A673 (cell line): ENCODE measurements around the gene HAS3. TPM values are rescaled to one million over a fixed set of nuclear protein-coding genes. Genes with fewer than 3 reads are reported as not detected.

Source experiments
- BruUV-seq: library from RNA; stranded (reverse); fragments of 400-500 nt; replicated peaks from 2 replicates; lab custom pipeline; 2021; lab: Mats Ljungman, UMichigan
- CTCF ChIA-PET: fragments of 300-600 bp; sonication (Branson Sonifier 250); formaldehyde crosslinking; loops from one replicate; lab custom pipeline; 2022; ENCODE audit warnings: antibody characterized with exemption; lab: Charles Lee
- POLR2A ChIA-PET: fragments of 300-600 bp; sonication (Branson Sonifier 250); formaldehyde crosslinking; loops from one replicate; lab custom pipeline; 2022; ENCODE audit warnings: antibody characterized with exemption; ENCODE audit not compliant: low non-redundant PET; lab: Charles Lee
- DNase-seq: peaks from one replicate; pipeline ENCODE4 v3.0.0-alpha.2; 2015; ENCODE audit warnings: low spot score
- H3K27ac ChIP-seq: fragments of 200-600 bp; sonication (generic); 2 replicates; pipeline ENCODE4 v1.5.1; 2016; ENCODE audit warnings: mixed run types, low read depth, mild to moderate bottlenecking, mixed read lengths, antibody characterized with exemption, low read length; ENCODE audit not compliant: poor library complexity, severe bottlenecking
- H3K27me3 ChIP-seq: fragments of 200-600 bp; sonication (generic); replicated peaks from 2 replicates; pipeline ENCODE4 v1.6.1; 2017; ENCODE audit warnings: mixed run types, low read depth, mild to moderate bottlenecking, mixed read lengths, antibody characterized with exemption, low read length; ENCODE audit not compliant: insufficient read depth, poor library complexity
- H3K36me3 ChIP-seq: fragments of 200-600 bp; sonication (generic); 2 replicates; pipeline ENCODE4 v1.6.1; 2016; ENCODE audit warnings: mixed run types, mild to moderate bottlenecking, mixed read lengths, antibody characterized with exemption, low read length; ENCODE audit not compliant: insufficient read depth, poor library complexity, severe bottlenecking
- H3K4me1 ChIP-seq: fragments of 200-600 bp; sonication (generic); 2 replicates; pipeline ENCODE4 v1.6.1; 2017; ENCODE audit warnings: mixed run types, mild to moderate bottlenecking, mixed read lengths, antibody characterized with exemption, low read length; ENCODE audit not compliant: insufficient read depth, poor library complexity, severe bottlenecking
- H3K4me3 ChIP-seq: fragments of 200-600 bp; sonication (generic); 2 replicates; pipeline ENCODE4 v1.5.1; 2016; ENCODE audit warnings: low read depth, mixed run types, mild to moderate bottlenecking, mixed read lengths, low read length; ENCODE audit not compliant: poor library complexity, severe bottlenecking
- H3K9me3 ChIP-seq: fragments of 200-600 bp; sonication (generic); 2 replicates; pipeline ENCODE4 v1.6.1; 2016; ENCODE audit warnings: mixed run types, low read depth, mild to moderate bottlenecking, mixed read lengths, antibody characterized with exemption, low read length; ENCODE audit not compliant: poor library complexity, severe bottlenecking
- EZH2 ChIP-seq: fragments of 200-600 bp; sonication (generic); IDR thresholded peaks from 2 replicates; pipeline ENCODE4 v1.6.1; 2017; ENCODE audit warnings: borderline replicate concordance, low read depth, mild to moderate bottlenecking, mixed read lengths, antibody characterized with exemption, low read length; ENCODE audit not compliant: poor library complexity, severe bottlenecking
- intact Hi-C: fragments of 100-400 bp; cut with micrococcal nuclease; formaldehyde crosslinking; loops from one replicate; pipeline ENCODE4 v1.10.0; 2022; ENCODE audit not compliant: unreplicated experiment
- total RNA-seq: library from RNA; stranded (reverse); gene quantifications from 2 replicates; pipeline ENCODE4 v1.2.3, GENCODE V29; 2021
- TF ChIP-seq, protein P1 (sequence below): fragments of 300-800, 200-600 bp; sonication (generic); conservative IDR thresholded peaks from 2 replicates; pipeline ENCODE4 v1.5.1; 2017; ENCODE audit warnings: low read depth, mild to moderate bottlenecking, antibody characterized with exemption, low read length, moderate library complexity, mixed read lengths

The HAS3 gene
- total RNA-seq, 1 experiment from 2014 or later: 0.49 TPM

DNA sequence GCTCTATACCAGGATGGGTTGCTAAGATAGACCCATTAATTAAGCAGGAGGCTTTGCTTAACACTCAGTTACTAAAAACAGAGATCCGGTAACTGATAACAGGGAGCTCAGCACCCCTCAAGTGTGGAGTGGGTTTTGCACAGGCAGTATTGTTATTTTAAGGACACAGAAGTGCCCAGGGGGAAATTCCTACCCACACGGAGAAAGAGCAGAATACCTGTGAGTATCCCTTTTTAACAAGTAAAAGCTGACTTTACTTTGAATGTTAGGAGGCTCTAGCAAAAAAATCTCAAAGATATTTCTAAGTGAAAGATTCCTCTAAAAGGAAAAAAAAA lies 32.8 kb upstream of the HAS3 start:
- DNase-seq: no peak
- no peaks in the 10 kb centered on the region for H3K27me3 ChIP-seq
- H3K9me3 ChIP-seq: no peaks in the 10 kb centered on the region
- peaks cover 15% of the 10 kb centered on the region for H3K4me1 ChIP-seq
- H3K27ac ChIP-seq: no peak overlapping the region
- intact Hi-C loops: no loop called here
- TF ChIP-seq EZH2: no peak
- TF ChIP-seq, protein P1, sequence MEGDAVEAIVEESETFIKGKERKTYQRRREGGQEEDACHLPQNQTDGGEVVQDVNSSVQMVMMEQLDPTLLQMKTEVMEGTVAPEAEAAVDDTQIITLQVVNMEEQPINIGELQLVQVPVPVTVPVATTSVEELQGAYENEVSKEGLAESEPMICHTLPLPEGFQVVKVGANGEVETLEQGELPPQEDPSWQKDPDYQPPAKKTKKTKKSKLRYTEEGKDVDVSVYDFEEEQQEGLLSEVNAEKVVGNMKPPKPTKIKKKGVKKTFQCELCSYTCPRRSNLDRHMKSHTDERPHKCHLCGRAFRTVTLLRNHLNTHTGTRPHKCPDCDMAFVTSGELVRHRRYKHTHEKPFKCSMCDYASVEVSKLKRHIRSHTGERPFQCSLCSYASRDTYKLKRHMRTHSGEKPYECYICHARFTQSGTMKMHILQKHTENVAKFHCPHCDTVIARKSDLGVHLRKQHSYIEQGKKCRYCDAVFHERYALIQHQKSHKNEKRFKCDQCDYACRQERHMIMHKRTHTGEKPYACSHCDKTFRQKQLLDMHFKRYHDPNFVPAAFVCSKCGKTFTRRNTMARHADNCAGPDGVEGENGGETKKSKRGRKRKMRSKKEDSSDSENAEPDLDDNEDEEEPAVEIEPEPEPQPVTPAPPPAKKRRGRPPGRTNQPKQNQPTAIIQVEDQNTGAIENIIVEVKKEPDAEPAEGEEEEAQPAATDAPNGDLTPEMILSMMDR: no peak
- POLR2A ChIA-PET: no interaction called here
- BruUV-seq: no TSS peak
- no peak overlapping the region for H3K4me3 ChIP-seq
- no peaks in the 10 kb centered on the region for H3K36me3 ChIP-seq
- CTCF ChIA-PET: interaction anchor here (0.6 kb wide), 1 partner anchor 206 kb away, joined by 9 read pairs; no protein-coding TSS in a partner anchor

DNA sequence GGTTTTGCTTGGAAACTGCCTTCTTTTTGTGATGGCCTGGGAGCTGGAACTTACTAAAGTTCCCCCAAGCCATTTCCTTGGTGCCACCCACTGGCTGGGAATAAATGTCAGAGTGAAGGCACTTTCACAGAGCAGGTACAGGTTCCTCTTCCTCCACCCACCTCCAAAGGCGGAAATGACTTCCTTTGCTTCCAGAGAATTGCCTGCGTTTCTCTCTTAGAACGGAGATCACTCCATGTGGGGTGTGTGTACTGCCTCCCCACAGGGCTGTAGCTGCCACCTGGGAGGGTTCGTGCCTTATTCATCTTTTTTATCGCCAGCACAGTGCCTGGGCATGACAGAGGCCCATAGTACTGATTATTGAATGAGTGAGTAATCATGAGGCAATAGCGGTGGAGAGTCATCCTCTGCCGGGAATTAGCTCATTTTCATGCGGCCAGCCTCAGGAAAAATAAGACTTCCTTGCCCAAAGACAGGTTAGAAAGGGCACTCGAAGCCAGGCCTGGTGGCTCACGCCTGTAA lies 32.2 kb upstream of the HAS3 start:
- no peak overlapping the region for H3K27ac ChIP-seq
- no peak overlapping the region for H3K4me3 ChIP-seq
- ChIA-PET POLR2A (no interaction called here), CTCF (no interaction called here)
- TF ChIP-seq, protein P1: no peak
- no peak for TF ChIP-seq EZH2
- no peaks in the 10 kb centered on the region for H3K36me3 ChIP-seq
- intact Hi-C loops: no loop called here
- BruUV-seq: no TSS peak
- H3K9me3 ChIP-seq: no peaks in the 10 kb centered on the region
- no peaks in the 10 kb centered on the region for H3K27me3 ChIP-seq
- H3K4me1 ChIP-seq: peaks cover 15% of the 10 kb centered on the region
- DNase-seq: no peak

DNA sequence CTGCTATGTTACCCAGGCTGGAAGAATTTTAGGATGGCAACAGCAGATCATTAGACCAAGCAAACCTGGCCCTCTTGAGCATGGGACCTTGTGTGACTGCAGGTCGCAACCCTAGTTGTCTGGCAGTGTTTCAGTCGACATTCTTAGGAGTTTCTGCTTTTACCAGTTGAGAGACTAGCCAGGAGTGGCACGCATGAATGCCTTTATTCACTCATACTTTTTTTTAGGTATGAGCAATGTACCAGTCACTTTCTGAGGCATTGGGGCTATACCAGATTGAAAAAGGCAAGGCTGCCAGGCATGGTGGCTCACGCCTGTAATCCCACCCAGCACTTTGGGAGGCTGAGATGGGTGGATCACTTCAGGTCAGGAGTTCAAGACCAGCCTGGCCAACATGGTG lies 28.2 kb upstream of the HAS3 start:
- no peak for DNase-seq
- no peaks in the 10 kb centered on the region for H3K27me3 ChIP-seq
- H3K4me1 ChIP-seq: peaks cover 12% of the 10 kb centered on the region
- no peak overlapping the region for H3K27ac ChIP-seq
- H3K36me3 ChIP-seq: no peaks in the 10 kb centered on the region
- CTCF ChIA-PET: no interaction called here
- intact Hi-C loops: no loop called here
- BruUV-seq: no TSS peak
- POLR2A ChIA-PET: no interaction called here
- TF ChIP-seq, protein P1: no peak
- no peak for TF ChIP-seq EZH2
- no peak overlapping the region for H3K4me3 ChIP-seq
- no peaks in the 10 kb centered on the region for H3K9me3 ChIP-seq
